ENCODE data around the gene RASA4B.
"Not testable (repeated sequence)": the region's sequence is repeated elsewhere in the genome, so short reads cannot be mapped to it uniquely, and the experiment has no call there.

The RASA4B gene

GRCh38 chr7:102472126-102473041 lies 45.2 kb downstream of the RASA4B start:
- no peak for DNase-seq

GRCh38 chr7:102471791-102472125 lies 45.8 kb downstream of the RASA4B start:
- no peak for DNase-seq

- DNase-seq = no peak
Measured at GRCh38 chr7:102469972-102470825, 47.4 kb downstream of the RASA4B start.

GRCh38 chr7:102469351-102469971 lies 48.1 kb downstream of the RASA4B start:
- no peak for DNase-seq

DNA sequence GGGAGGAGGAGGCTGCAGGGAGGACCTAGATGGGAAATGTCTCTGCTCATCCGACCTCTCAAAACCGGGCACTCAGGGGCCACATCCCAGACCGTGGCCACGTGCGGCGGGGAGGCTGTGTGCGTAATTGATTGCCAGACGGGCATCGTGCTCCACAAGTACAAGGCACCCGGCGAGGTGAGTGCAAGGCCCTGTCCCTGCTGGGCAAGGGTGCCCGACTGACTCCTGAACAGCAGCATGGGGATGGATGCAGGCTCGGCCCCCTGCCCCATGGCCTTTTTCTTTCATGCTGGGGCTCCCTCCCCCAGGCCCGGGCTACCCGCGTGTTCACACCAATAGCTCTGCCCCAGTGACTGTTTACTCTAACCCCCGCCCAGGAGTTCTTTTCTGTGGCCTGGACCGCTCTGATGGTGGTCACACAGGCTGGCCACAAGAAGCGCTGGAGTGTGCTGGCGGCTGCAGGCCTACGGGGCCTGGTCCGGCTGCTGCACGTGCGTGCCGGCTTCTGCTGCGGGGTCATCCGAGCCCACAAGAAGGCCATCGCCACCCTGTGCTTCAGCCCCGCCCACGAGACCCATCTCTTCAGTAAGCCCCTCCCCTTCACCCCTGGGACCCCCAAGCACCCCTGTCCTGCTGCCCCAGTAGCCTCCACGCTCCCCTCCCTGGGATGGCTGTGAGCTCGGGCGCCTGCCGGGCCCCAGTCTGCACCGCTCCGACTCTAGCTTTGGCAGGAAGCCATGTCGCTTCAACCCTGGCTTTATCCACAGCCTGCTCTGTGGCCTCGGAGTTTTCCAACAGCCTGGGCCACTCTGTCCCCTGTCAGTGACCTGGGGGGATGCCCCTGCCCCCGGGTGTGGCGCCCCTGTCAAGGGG lies 48.9 kb downstream of the RASA4B start:
- DNase-seq = no peak

DNA sequence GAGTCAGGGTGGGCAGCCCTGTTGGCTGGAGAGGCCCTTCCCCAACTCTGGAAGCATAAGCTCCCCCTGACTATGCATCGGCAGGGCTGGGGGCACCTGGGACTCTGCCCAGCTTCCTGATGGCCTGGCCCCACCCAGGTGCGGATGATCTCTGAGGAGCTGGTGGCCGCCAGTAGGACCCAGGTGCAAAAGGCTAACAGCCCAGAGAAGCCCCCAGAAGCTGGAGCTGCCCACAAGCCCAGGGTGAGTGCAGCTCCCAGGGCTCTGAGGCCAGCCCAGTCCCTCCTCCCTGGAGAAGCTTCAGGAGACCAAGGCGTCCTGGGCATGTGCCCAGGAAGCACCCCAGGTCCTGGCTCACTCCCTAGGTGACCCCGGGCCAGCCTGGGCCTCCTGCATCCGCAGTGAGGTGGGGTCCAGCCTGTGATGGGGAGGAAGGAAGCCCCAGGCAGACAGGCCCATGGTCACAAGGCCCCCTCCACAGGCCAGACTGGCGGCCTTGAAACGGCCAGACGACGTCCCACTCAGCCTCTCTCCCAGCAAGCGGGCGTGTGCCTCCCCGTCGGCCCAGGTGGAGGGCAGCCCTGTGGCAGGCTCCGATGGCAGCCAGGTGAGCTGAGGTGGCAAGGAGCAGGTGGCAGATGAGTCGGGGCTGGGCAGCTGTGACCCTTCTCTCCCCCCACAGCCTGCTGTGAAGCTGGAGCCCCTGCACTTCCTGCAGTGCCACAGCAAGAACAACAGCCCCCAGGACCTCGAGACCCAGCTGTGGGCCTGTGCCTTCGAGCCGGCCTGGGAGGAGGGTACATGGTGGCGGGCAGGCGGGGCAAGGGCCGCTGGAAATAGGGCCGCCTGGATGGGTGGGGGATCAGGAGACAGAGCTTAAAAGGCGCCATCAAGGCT lies 49.7 kb downstream of the RASA4B start:
- DNase-seq = no peak

DNA sequence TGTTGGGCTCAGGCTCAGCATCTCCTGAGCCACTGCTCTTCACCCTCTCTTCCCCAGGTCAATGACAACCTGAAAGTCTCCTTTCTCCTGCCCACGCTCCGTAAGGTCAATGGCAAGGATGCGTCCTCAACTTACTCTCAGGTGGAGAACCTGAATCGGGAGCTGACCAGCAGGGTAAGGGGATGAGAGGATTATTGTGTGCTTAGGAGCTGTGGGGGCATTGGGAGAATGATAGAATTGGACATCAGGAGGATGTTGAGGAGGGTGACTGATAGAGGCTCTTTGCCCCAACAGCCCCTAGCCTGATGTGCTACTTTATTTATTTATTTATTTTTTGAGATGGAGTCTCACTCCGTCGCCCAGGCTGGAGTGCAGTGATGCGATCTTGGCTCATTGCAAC lies 51.5 kb downstream of the RASA4B start:
- no peak for DNase-seq

- DNase-seq = peak; percentile 41
Measured at GRCh38 chr7:102464577-102465280, 52.8 kb downstream of the RASA4B start, which contains the start of the genes ALKBH4 and LRWD1. ALKBH4 (minus strand) TSS chr7:102464863; CDS start chr7:102464836, 27 bp downstream. LRWD1 (plus strand) TSS chr7:102464984; CDS start chr7:102465081, 97 bp downstream.

DNA sequence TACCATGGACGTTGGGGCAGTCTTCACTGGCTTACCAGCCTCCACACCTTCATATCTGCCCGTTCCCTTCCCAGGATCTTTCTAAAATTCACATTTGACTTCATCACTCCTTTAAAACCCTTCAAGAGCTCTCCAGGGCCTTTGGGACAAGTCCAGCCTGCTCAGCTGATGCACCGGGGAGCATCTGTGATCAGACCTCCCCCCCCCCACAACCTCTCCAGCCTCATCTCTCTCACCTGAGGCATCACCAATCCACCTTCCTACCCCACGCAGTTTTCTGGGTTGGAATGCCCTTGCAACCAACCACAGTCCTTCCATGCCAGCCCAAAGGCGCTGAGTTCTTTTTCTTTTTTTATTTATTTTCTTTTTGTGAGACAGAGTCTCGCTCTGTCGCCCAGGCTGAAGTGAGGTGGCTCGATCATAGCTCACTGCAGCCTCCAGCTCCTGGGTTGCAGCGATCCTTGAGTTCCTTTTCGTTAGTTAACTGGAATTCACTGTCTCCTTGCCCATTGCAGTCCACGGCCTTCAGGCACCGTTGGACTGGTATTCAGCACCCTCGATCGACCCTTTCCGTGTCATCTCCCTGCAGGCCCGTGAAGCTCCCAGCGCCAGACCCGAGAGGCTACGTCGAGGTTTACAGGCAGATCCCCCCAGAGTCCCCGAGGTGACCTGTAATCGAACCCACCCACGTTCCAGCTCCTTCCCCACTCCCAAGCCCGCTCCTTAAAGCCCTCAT lies 53.6 kb downstream of the RASA4B start:
- DNase-seq = no peak

GRCh38 chr7:102460467-102460866 lies 57.1 kb downstream of the RASA4B start:
- no peak for DNase-seq

DNA sequence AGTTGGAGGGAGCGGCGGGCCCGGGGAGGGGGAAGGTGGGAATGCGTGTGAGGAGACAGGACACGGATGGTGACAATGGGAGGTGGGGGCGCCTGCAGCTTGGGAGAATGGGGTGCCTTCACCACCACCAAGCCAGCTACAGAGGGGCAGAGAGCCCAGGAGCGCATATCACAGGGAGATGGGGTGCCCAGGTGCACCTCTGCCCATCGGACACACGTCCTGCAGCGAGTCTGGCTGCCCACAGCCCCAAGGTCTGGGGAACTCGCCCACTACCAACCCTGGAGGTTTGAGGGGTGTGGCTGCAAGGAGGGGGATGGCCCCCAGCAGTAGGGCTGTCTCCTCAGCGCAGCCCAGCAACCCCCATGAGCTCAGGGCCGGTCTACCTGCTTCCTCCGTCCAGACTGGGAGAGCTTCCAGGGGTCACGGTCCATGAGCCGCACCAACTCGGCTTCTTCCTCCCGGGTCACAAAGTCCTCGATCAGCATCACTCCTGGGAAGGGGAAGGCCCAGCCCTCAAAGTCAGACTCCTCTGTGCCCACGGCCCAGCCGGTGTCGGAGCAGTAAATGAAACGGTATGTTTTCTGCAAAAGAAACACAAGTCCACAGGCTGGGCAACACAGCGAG lies 58.2 kb downstream of the RASA4B start:
- DNase-seq = no peak

DNA sequence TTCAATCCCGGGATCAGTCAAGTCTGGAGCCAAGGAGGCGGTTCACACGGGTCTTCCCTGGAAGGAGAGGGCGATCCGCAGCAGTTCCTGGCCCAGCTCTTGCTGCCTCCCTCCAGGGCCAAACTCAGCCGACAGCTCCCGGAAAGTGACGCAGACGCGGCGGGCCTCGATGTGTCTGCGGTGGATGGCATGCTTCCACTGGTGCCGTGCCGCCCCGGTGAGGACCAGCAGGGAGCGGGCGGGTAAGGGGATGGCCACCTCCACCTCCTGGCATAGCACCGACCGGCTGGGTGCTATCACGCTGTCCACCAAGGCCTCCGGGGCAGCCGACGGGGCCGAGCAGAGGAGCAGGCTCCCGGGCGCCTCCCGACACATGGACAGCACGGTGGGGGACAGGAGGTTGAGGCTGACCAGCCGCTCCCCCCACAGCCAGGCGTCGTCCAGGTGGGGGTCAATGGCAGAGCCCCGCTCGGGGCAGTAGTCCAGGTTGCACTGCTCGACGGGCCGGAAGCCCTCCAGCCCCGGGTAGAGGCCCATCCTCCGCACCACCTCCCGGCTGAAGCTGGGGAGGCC lies 60.1 kb downstream of the RASA4B start:
- no peak for DNase-seq

DNA sequence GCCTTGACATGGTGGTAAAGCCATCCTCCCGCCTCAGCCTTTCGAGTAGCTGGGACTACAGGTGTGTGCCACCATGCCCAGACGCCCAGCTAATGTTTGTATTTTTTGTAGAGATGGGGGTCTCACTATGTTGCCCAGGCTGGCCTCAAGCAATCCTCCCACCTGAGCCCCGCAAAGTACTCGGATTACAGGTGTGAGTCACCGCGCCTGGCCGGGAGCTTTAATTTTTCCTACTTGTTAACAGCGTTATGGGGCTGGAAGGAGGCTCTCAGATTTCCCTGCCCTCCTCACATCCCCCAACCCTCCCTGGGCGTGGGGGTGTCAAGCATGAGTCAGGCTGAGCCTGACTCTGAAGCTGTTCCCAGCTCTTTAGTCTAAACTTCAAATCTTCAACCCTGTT lies 61.2 kb downstream of the RASA4B start:
- DNase-seq = no peak

- no peak for DNase-seq
Measured at GRCh38 chr7:102455596-102455995, 62.0 kb downstream of the RASA4B start.

- DNase-seq = not testable (repeated sequence)
Measured at GRCh38 chr7:102454932-102455331, 62.6 kb downstream of the RASA4B start.

DNA sequence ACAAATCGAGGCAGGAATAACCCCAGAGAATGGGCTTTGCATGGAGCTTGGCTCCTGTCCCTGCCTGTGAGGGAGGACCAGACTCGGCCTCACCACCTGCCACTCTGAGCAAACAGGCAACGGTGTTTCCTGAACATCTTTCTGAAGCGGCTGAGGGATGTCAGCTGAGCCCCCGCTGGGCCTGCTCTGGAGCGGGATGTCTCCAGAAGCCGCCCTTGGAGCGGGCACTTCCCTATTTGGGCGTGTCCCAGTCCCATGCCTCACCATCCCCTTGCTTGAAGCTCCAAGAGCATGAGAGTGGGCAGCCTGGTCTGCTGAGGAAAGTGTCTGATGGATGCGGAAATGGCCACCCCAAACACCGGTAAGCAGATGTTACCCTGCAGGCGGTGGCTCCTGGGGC lies 63.1 kb downstream of the RASA4B start:
- no peak for DNase-seq

DNA sequence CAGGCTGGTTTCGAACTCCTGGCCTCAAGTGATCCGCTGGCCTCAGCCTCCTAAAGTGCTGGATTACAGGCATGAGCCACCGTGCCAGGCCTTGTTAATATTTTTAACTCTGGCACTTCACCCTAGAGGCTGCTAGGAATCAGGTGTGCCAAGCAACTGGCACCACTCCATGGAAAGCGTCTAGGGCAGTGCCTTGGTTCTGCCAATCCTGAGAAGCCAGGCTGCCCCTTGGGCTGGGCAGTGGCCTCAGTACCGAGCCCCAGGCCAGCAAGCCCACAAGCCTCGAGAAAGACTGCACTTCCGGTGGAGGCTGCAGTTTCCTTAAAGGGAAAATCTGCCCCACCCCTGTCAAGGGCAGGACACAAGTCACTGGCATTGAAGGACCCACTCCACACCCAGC lies 64.3 kb downstream of the RASA4B start:
- no peak for DNase-seq

GRCh38 chr7:102452451-102452850 lies 65.1 kb downstream of the RASA4B start:
- DNase-seq = no peak

Measured in KG1 (cell line).